Transverse colon (tissue), 4 donors: ENCODE results near the gene SH3GL3. TPM values are rescaled to one million over a fixed set of nuclear protein-coding genes. Genes with fewer than 3 reads are reported as not detected.

Experiments used
- DNase-seq: peaks from one replicate; pipeline ENCODE4 v3.0.0-alpha.2; 2019
- H3K27ac ChIP-seq, 4 donors: fragments of 200-600 bp; sonication (generic); 2 replicates each; pipeline ENCODE4 v1.5.1; 2016 to 2018; ENCODE audit warnings: inconsistent platforms in 4 of 4
- H3K27me3 ChIP-seq: fragments of 200-600 bp; sonication (generic); 2 replicates; pipeline ENCODE4 v1.5.1; 2017; ENCODE audit warnings: inconsistent platforms
- H3K36me3 ChIP-seq, 4 donors: fragments of 200-600 bp; sonication (generic); 2 replicates each; pipeline ENCODE4 v1.5.1; 2017 to 2019; ENCODE audit warnings: inconsistent platforms in 4 of 4
- H3K4me1 ChIP-seq, 4 donors: fragments of 200-600 bp; sonication (generic); 2 replicates each; pipeline ENCODE4 v1.5.1; 2017 to 2020; ENCODE audit warnings: inconsistent platforms in 4 of 4
- H3K4me3 ChIP-seq, 4 donors: fragments of 200-600 bp; sonication (generic); 1 replicate in 1 of 4; 2 replicates in 3 of 4; pipeline versions ENCODE4 v1.5.1 to v1.6.1; 2017 to 2019; ENCODE audit warnings: inconsistent platforms in 4 of 4
- H3K9me3 ChIP-seq, 2 donors: fragments of 200-600 bp; sonication (generic); 2 replicates each; pipeline ENCODE4 v1.5.1; 2017 to 2019; ENCODE audit warnings: inconsistent platforms in 2 of 2
- EP300 ChIP-seq: sonication (generic); formaldehyde crosslinking; IDR thresholded peaks from one replicate; pipeline ENCODE4 v1.6.1; 2017; ENCODE audit warnings: antibody characterized with exemption, low read depth
- POLR2A ChIP-seq: fragments of 450-650 bp; IDR thresholded peaks from one replicate; pipeline ENCODE4 v1.6.1; 2016; ENCODE audit warnings: antibody characterized with exemption, mild to moderate bottlenecking, moderate library complexity
- POLR2AphosphoS5 ChIP-seq, 3 donors: sonication (generic); formaldehyde crosslinking; IDR thresholded peaks; one replicate each; pipeline ENCODE4 v1.6.1; 2016; ENCODE audit warnings: antibody characterized with exemption in 3 of 3
- WGBS, 2 donors: methylation state at CpG; one replicate each; pipeline ENCODE4 v1.1.5; 2018; ENCODE audit warnings: low coverage in 1 of 2; 5-methylcytosine and 5-hydroxymethylcytosine counted together
- in situ Hi-C, 4 donors: fragments of 200-750 bp; cut with MboI; loops; one replicate each; pipeline versions ENCODE4 v1.15.0 to v1.15.1; 2017; ENCODE audit warnings: low sequenced_read_pairs in 3 of 4, low pct_ligation_motif_present in 1 of 4, low pct_unique_long_range_greater_than_20kb in 1 of 4
- intact Hi-C: fragments of 100-400 bp; cut with DNase I; formaldehyde crosslinking; loops from one replicate; pipeline ENCODE4 v1.15.1; 2023; ENCODE audit warnings: low total_unique reads
- total RNA-seq, 4 donors: library from RNA; depleted of rRNA; stranded (reverse); fragments of >200 nt; gene quantifications; one replicate each; pipeline ENCODE4 v1.1.0, GENCODE V29; 2016
- TF ChIP-seq, protein P1 (sequence below), 5 experiments: fragments of 200-600 bp in 3 of 5; fragments of 450-650 bp in 2 of 5; sonication (generic) in 3 of 5; IDR thresholded peaks; 1 replicate in 2 of 5; 2 replicates in 3 of 5; pipeline ENCODE4 v1.5.1; 2016 to 2017; ENCODE audit warnings: antibody characterized with exemption in 5 of 5, inconsistent platforms in 3 of 5, mild to moderate bottlenecking in 2 of 5, moderate library complexity in 1 of 5

SH3GL3 gene
- total RNA-seq, 4 donors from 2014 or later, result not detected

DNA sequence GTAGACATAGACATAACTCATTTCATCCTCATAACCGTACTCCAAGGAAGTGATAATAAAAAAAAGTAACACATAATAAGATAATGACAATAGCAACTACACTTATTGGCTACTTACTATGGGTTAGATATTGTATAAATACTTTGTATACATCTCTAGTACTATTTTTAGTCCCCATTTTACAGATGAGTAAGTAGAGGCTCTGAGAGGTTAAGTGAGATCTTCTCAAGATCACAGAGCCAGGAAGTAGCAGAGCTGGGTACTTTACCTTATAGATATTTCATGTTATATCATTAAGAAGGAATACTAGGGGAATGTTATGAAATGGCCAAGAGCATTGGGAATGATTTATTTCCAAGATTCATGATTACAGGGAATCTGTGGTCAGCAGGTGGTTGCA is 157.4 kb downstream of the SH3GL3 start:
- no peaks in the 10 kb centered on the region for H3K27me3 ChIP-seq
- peaks cover 0 to 7% (median 0%) of the 10 kb centered on the region in 4 donors for H3K4me1 ChIP-seq
- in situ Hi-C loops, result no loop called here
- H3K27ac ChIP-seq, result no peak overlapping the region
- 70 to 72% methylated on average over 1 of the region's 1 CpG for WGBS, 2 donors
- intact Hi-C loops, result no loop called here
- no peaks in the 10 kb centered on the region for H3K36me3 ChIP-seq
- TF ChIP-seq EP300 (no peak), POLR2AphosphoS5 (IDR thresholded peaks at IDR 0.05) (no peak), POLR2A (no peak)
- TF ChIP-seq, protein P1, sequence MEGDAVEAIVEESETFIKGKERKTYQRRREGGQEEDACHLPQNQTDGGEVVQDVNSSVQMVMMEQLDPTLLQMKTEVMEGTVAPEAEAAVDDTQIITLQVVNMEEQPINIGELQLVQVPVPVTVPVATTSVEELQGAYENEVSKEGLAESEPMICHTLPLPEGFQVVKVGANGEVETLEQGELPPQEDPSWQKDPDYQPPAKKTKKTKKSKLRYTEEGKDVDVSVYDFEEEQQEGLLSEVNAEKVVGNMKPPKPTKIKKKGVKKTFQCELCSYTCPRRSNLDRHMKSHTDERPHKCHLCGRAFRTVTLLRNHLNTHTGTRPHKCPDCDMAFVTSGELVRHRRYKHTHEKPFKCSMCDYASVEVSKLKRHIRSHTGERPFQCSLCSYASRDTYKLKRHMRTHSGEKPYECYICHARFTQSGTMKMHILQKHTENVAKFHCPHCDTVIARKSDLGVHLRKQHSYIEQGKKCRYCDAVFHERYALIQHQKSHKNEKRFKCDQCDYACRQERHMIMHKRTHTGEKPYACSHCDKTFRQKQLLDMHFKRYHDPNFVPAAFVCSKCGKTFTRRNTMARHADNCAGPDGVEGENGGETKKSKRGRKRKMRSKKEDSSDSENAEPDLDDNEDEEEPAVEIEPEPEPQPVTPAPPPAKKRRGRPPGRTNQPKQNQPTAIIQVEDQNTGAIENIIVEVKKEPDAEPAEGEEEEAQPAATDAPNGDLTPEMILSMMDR (IDR thresholded peaks at IDR 0.05), result no peak
- H3K9me3 ChIP-seq, result no peaks in the 10 kb centered on the region
- no peak for DNase-seq
- no peak overlapping the region for H3K4me3 ChIP-seq

DNA sequence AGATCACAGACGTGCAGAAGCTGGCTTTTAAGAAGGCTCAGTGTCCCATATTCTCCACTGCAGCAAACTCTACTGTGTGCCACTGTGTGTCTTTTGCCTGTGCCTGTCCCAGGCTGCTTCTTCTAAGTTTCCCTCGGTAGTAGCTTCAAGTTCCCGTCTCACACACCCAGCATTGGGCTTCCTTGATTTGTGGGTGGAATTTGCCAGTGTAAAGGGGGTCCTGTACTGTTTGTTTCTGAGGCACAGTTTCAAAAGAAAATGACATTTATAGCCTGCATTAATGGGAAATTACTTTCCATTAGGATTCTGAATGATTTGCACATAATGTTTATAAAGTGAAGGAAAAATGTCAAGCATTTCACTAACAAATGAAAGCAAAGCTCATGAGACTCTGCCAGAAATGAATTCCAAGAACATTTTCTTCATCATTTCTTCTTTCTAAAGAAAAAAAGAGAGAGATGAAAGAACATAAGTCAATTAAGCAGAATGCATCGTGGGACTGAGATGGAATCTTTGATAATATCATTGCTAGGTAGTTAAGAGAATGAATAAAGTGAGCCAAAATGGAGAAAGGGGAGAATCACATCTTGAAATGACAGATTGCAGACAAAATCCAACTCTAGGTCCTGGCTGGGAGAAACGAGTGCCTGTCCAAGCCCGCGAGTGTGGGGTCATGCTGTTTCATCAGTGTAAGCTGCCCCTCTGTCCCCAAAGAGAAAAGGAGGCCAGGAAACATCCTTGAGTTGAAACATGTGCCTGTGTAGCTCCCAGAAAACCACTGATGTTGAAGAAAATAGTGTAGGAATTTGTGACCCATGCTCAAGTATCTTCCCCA is 158.2 kb downstream of the SH3GL3 start:
- Histone ChIP-seq H3K27me3 (no peaks in the 10 kb centered on the region), H3K9me3 (no peaks in the 10 kb centered on the region), H3K4me1 (peaks cover 0 to 7% (median 0%) of the 10 kb centered on the region in 4 donors), H3K36me3 (no peaks in the 10 kb centered on the region), H3K4me3 (no peak overlapping the region), H3K27ac (peak overlapping the region in 2 of 4 donors; percentile 28 to 38)
- intact Hi-C loops, result no loop called here
- peak; percentile 10 for DNase-seq
- 44 to 51% methylated on average over 4 to 7 of the region's 7 CpGs for WGBS, 2 donors
- in situ Hi-C loops, result no loop called here
- TF ChIP-seq POLR2AphosphoS5 (IDR thresholded peaks at IDR 0.05), result no peak
- TF ChIP-seq EP300, result no peak
- TF ChIP-seq, protein P1 (IDR thresholded peaks at IDR 0.05), result no peak
- no peak for TF ChIP-seq POLR2A

DNA sequence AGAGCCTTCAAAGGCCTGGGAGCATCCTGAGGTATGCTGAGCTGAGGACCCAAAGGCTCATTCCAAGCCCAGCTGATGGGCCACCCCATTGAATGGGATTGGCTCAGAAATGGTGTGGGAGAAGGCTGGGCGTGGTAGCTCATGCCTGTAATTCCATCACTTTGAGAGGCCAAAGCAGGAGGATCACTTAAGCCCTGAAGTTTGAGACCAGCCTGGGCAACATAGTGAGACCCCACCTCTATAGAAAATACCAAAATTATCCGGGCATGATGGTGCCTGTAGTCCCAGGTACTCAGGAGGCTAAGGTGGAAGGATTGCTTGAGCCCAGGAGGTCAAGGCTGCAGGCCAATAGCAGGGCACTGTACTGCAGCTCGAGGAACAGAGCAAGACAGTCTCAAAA is 163.0 kb downstream of the SH3GL3 start:
- Histone ChIP-seq H3K36me3 (no peaks in the 10 kb centered on the region), H3K27ac (no peak overlapping the region), H3K9me3 (no peaks in the 10 kb centered on the region), H3K4me3 (no peak overlapping the region), H3K27me3 (no peaks in the 10 kb centered on the region), H3K4me1 (peaks cover 0 to 5% (median 0%) of the 10 kb centered on the region in 4 donors)
- TF ChIP-seq EP300 (no peak), POLR2AphosphoS5 (IDR thresholded peaks at IDR 0.05) (no peak), POLR2A (no peak)
- TF ChIP-seq, protein P1 (IDR thresholded peaks at IDR 0.05), result no peak
- in situ Hi-C loops, result no loop called here
- WGBS, 2 donors, result 55 to 67% methylated on average over 1 to 3 of the region's 3 CpGs
- no peak for DNase-seq
- intact Hi-C loops, result no loop called here

DNA sequence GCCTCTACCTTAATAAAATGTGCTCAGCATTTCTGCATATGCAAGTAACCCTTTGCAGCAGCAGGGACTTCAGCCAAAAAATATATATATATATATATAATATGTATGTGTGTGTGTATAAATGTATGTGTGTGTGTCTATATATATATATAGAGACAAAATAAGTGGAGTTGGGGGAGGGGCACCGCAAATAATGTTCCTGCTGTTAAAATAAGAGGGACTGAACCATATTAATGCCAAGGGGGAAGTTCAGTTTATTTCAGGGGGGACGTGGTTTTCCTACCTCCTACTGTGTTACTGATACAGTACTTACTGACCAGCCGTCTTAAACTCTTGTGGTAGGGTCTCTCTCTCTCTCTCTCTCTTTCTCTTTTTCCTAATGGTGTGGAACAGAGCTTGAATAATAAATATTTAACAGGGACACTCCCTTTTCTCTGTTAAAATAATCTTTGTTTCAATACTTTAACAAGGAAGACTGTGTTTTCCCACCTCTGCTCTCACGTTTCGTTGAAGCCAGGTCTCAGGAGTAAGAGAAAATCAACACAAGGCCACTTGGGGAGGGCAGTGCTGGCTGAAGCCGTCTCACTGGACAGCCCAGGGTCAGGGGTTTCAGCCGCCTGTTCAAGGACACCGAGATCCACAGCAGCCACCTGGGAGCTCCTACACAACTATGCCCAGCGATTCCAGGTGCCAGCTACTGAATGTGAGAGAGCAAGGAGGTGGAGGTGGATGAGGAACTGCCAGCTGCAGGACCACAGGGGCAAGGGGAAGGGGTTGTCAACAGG is 164.0 kb downstream of the SH3GL3 start:
- Histone ChIP-seq H3K27me3 (no peaks in the 10 kb centered on the region), H3K27ac (no peak overlapping the region), H3K4me3 (no peak overlapping the region), H3K4me1 (no peaks in the 10 kb centered on the region), H3K36me3 (no peaks in the 10 kb centered on the region), H3K9me3 (no peaks in the 10 kb centered on the region)
- intact Hi-C loops (no loop called here), in situ Hi-C loops (no loop called here)
- 59 to 69% methylated on average over 4 to 9 of the region's 9 CpGs for WGBS, 2 donors
- no peak for DNase-seq
- no peak for TF ChIP-seq POLR2AphosphoS5 (IDR thresholded peaks at IDR 0.05)
- TF ChIP-seq, protein P1 (IDR thresholded peaks at IDR 0.05), result no peak
- no peak for TF ChIP-seq EP300
- no peak for TF ChIP-seq POLR2A
